ENCODE measurements around the gene CSNK2A1. TPM values are rescaled to one million over a fixed set of nuclear protein-coding genes. Genes with fewer than 3 reads are reported as not detected.

Gene CSNK2A1
- total and polyA plus RNA-seq, 4 donors = 17.0 to 60.3 (median 39.7) TPM

DNA sequence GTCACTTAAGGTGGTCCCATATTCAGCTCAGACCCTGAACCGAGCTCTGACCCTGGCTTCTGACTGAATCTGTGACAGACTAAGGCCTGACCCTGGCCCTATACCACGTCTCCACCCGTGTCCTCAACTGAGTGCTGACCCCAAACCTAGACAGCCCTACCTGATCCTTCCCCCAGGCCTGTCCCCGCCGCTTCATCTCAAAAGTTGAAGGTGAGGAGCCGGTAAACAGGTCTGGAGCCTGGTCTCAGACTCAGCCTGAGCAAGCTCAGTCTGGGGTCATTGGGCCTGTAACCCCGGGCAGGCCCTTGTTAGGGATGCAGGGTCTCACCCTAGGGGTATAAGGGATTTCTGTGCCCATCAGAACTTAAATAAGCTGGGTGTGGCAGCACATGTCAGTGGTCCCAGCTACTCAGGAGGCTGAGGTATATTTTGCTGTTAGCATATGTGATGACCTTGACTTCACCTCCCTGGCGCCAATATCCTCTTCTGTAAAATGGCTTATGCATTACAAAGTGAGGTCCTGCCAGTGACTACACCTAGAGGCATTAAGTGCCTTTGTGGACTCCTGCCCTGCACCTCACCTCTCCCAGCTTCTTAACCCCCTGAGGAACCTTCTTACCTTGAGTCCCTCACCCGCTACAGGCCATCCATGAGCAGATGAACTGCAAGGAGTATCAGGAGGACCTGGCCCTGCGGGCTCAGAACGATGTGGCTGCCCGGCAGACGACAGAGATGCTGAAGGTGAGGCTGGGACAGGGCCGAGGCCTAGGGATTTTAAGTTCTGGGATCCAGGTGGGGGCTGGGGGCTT, 115.5 kb downstream of the CSNK2A1 start:
- no peak for DNase-seq (ENCODE audit: low spot score)
- H3K36me3 ChIP-seq (ENCODE audit: control insufficient read depth in 4 of 4, insufficient read depth in 3 of 4, low read depth in 1 of 4, low read length in 3 of 4) = peaks cover 11 to 52% (median 29%) of the 10 kb centered on the region in 4 donors
- 97% methylated on average over 14 of the region's 14 CpGs for WGBS
- no peak overlapping the region for H3K9ac ChIP-seq (ENCODE audit: low read depth in 1 of 2, low read length in 2 of 2)
- H3K27ac ChIP-seq (ENCODE audit: low read depth in 1 of 2, low read length in 2 of 2) = no peak overlapping the region
- H3K4me1 ChIP-seq (ENCODE audit: control insufficient read depth in 4 of 4, insufficient read depth in 4 of 4, low read length in 3 of 4) = peaks cover 6 to 30% (median 20%) of the 10 kb centered on the region in 4 donors
- H3K4me3 ChIP-seq (ENCODE audit: low read depth in 1 of 3, low read length in 3 of 3) = no peak overlapping the region
- TF ChIP-seq NR2F2 (IDR thresholded peaks at IDR 0.05) = no peak
- no peak for TF ChIP-seq YY1 (IDR thresholded peaks at IDR 0.05)
- TF ChIP-seq JUND (IDR thresholded peaks at IDR 0.05) = no peak
- TF ChIP-seq, protein P1, sequence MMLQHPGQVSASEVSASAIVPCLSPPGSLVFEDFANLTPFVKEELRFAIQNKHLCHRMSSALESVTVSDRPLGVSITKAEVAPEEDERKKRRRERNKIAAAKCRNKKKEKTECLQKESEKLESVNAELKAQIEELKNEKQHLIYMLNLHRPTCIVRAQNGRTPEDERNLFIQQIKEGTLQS (IDR thresholded peaks at IDR 0.05) = no peak
- TF ChIP-seq, protein P2, sequence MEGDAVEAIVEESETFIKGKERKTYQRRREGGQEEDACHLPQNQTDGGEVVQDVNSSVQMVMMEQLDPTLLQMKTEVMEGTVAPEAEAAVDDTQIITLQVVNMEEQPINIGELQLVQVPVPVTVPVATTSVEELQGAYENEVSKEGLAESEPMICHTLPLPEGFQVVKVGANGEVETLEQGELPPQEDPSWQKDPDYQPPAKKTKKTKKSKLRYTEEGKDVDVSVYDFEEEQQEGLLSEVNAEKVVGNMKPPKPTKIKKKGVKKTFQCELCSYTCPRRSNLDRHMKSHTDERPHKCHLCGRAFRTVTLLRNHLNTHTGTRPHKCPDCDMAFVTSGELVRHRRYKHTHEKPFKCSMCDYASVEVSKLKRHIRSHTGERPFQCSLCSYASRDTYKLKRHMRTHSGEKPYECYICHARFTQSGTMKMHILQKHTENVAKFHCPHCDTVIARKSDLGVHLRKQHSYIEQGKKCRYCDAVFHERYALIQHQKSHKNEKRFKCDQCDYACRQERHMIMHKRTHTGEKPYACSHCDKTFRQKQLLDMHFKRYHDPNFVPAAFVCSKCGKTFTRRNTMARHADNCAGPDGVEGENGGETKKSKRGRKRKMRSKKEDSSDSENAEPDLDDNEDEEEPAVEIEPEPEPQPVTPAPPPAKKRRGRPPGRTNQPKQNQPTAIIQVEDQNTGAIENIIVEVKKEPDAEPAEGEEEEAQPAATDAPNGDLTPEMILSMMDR (IDR thresholded peaks at IDR 0.05; ENCODE audit: low read depth, low read length, missing input control) = no peak
- no peak for TF ChIP-seq EGR1 (IDR thresholded peaks at IDR 0.05; ENCODE audit: low read depth in 2 of 2)
- TF ChIP-seq, protein P3, sequence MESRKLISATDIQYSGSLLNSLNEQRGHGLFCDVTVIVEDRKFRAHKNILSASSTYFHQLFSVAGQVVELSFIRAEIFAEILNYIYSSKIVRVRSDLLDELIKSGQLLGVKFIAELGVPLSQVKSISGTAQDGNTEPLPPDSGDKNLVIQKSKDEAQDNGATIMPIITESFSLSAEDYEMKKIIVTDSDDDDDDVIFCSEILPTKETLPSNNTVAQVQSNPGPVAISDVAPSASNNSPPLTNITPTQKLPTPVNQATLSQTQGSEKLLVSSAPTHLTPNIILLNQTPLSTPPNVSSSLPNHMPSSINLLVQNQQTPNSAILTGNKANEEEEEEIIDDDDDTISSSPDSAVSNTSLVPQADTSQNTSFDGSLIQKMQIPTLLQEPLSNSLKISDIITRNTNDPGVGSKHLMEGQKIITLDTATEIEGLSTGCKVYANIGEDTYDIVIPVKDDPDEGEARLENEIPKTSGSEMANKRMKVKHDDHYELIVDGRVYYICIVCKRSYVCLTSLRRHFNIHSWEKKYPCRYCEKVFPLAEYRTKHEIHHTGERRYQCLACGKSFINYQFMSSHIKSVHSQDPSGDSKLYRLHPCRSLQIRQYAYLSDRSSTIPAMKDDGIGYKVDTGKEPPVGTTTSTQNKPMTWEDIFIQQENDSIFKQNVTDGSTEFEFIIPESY (IDR thresholded peaks at IDR 0.05) = no peak
- TF ChIP-seq RAD21 (IDR thresholded peaks at IDR 0.05) = no peak
- no peak for TF ChIP-seq HNF4G (IDR thresholded peaks at IDR 0.05)
- H3K27me3 ChIP-seq (ENCODE audit: control insufficient read depth in 4 of 4, insufficient read depth in 4 of 4, low read length in 3 of 4) = no peaks in the 10 kb centered on the region
- no peaks in the 10 kb centered on the region for H3K9me3 ChIP-seq (ENCODE audit: control insufficient read depth in 4 of 4, low read length in 3 of 4)

DNA sequence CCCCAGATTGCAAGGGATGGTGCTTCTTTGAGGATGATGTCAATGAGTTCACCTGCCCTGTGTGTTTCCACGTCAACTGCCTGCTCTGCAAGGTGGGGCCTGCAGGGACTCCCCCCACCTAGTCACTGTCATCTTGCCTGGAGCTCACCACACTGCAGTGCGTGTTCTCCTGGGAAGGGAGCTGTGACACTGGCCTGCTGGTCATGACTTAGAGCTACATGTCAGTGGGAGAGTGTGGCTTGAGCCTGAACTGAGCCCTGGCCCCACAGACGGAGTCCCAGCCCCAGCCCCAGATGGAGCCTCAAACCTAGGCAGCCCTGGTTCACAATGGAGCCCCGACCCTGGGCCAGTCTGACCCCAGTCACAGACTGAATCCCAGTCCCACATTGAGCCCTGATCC, 116.2 kb downstream of the CSNK2A1 start:
- no peak for DNase-seq (ENCODE audit: low spot score)
- Histone ChIP-seq H3K36me3 (ENCODE audit: control insufficient read depth in 4 of 4, insufficient read depth in 3 of 4, low read depth in 1 of 4, low read length in 3 of 4) (peaks cover 10 to 52% (median 27%) of the 10 kb centered on the region in 4 donors), H3K9me3 (ENCODE audit: control insufficient read depth in 4 of 4, low read length in 3 of 4) (no peaks in the 10 kb centered on the region), H3K27me3 (ENCODE audit: control insufficient read depth in 4 of 4, insufficient read depth in 4 of 4, low read length in 3 of 4) (no peaks in the 10 kb centered on the region), H3K9ac (ENCODE audit: low read depth in 1 of 2, low read length in 2 of 2) (no peak overlapping the region), H3K4me3 (ENCODE audit: low read depth in 1 of 3, low read length in 3 of 3) (no peak overlapping the region), H3K4me1 (ENCODE audit: control insufficient read depth in 4 of 4, insufficient read depth in 4 of 4, low read length in 3 of 4) (peaks cover 6 to 30% (median 20%) of the 10 kb centered on the region in 4 donors), H3K27ac (ENCODE audit: low read depth in 1 of 2, low read length in 2 of 2) (no peak overlapping the region)
- 95% methylated on average over 4 of the region's 4 CpGs for WGBS
- TF ChIP-seq, protein P4, sequence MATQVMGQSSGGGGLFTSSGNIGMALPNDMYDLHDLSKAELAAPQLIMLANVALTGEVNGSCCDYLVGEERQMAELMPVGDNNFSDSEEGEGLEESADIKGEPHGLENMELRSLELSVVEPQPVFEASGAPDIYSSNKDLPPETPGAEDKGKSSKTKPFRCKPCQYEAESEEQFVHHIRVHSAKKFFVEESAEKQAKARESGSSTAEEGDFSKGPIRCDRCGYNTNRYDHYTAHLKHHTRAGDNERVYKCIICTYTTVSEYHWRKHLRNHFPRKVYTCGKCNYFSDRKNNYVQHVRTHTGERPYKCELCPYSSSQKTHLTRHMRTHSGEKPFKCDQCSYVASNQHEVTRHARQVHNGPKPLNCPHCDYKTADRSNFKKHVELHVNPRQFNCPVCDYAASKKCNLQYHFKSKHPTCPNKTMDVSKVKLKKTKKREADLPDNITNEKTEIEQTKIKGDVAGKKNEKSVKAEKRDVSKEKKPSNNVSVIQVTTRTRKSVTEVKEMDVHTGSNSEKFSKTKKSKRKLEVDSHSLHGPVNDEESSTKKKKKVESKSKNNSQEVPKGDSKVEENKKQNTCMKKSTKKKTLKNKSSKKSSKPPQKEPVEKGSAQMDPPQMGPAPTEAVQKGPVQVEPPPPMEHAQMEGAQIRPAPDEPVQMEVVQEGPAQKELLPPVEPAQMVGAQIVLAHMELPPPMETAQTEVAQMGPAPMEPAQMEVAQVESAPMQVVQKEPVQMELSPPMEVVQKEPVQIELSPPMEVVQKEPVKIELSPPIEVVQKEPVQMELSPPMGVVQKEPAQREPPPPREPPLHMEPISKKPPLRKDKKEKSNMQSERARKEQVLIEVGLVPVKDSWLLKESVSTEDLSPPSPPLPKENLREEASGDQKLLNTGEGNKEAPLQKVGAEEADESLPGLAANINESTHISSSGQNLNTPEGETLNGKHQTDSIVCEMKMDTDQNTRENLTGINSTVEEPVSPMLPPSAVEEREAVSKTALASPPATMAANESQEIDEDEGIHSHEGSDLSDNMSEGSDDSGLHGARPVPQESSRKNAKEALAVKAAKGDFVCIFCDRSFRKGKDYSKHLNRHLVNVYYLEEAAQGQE (IDR thresholded peaks at IDR 0.05) = no peak
- TF ChIP-seq RXRA (IDR thresholded peaks at IDR 0.05) (no peak), SP1 (IDR thresholded peaks at IDR 0.05) (no peak), FOXA1 (IDR thresholded peaks at IDR 0.05) (no peak), NR2F2 (IDR thresholded peaks at IDR 0.05) (no peak), HNF4G (IDR thresholded peaks at IDR 0.05) (no peak), EGR1 (IDR thresholded peaks at IDR 0.05; ENCODE audit: low read depth in 2 of 2) (no peak), HNF4A (conservative IDR thresholded peaks at IDR 0.05) (no peak), RAD21 (IDR thresholded peaks at IDR 0.05) (no peak)
- TF ChIP-seq, protein P1 (IDR thresholded peaks at IDR 0.05) = no peak
- TF ChIP-seq, protein P2 (IDR thresholded peaks at IDR 0.05; ENCODE audit: low read depth, low read length, missing input control) = no peak
